ENCODE data around the gene WNK1. TPM values are rescaled to one million over a fixed set of nuclear protein-coding genes. Genes with fewer than 3 reads are reported as not detected.
A peak's percentile ranks its signal among the peaks of the same experiment; 100 is the strongest.
"Not testable (repeated sequence)": the region's sequence is repeated elsewhere in the genome, so short reads cannot be mapped to it uniquely, and the experiment has no call there.

WNK1 gene
- total RNA-seq (100 to 1,000 TPM in 8 of 9 donors, 10 to 100 TPM in 1; 80.4 to 315 (median 131) TPM), polyA plus RNA-seq (10 to 100 TPM; 14.2 to 88.9 (median 28.5) TPM)
- long read RNA-seq, donor 1, partial matches to known transcripts, result 0 of 4 reads
- long read RNA-seq, donor 1, other reads (novel, unspliced or antisense), result 0 of 4 reads
- long read RNA-seq, donor 2, partial matches to known transcripts, result 60 of 66 reads
- long read RNA-seq, donor 2, other reads (novel, unspliced or antisense), result 0 of 66 reads
- long read RNA-seq, donor 3, partial matches to known transcripts, result 5 of 9 reads
- long read RNA-seq, donor 3, other reads (novel, unspliced or antisense), result 0 of 9 reads
- long read RNA-seq, donor 4, partial matches to known transcripts, result 3 of 21 reads
- long read RNA-seq, donor 4, other reads (novel, unspliced or antisense), result 18 of 21 reads
- long read RNA-seq, donor 5, partial matches to known transcripts, result 3 of 17 reads
- long read RNA-seq, donor 5, other reads (novel, unspliced or antisense), result 14 of 17 reads
- long read RNA-seq, donor 6, partial matches to known transcripts, result 10 of 22 reads
- long read RNA-seq, donor 6, other reads (novel, unspliced or antisense), result 12 of 22 reads
- long read RNA-seq, donor 7, partial matches to known transcripts, result 15 of 19 reads
- long read RNA-seq, donor 7, other reads (novel, unspliced or antisense), result 0 of 19 reads
- long read RNA-seq, donor 8, partial matches to known transcripts, result 16 of 19 reads
- long read RNA-seq, donor 8, other reads (novel, unspliced or antisense), result 0 of 19 reads
- long read RNA-seq, donor 9, partial matches to known transcripts, result 8 of 13 reads
- long read RNA-seq, donor 9, other reads (novel, unspliced or antisense), result 0 of 13 reads
- long read RNA-seq, donor 10, result 0 reads

DNA sequence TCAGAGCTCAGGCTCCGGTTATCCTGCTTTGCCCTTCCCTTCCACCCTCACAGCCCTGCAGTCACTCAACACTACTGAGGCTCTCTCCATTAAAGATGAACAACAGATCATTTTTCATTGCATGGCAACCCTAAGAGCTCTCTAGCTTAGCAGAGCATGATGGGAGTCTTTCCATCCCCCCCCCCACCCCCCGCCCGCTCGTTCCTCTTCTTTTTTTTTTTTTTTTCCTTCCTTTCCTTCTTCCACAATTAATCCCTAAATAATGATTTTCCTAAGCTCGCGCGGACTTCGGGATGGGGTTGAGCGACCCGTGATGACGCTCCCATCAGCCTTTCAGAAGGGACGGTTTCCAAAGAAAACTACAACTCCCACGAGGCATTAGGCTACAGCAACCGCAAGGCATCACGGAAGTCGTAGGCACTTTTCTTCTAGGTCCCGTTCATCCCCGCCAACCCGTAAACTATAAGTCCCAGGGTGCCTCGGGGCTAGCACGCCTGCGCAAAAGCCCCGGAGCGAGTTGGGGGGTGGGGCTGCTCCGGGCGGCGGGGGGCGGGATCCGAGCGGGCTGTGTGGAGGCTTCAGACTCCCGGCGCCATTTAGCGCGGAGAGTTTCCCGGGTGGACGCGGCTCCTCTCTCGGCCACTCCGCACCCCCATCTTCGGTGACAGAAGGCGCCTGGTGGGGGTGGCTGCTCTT, at the start of gene WNK1:
Gene WNK1, plus strand, starts transcription at position 581 of the 696 bp plus-strand sequence. CDS start 987 bp downstream, outside the sequence.
- peak within 1 kb of the TSS; percentile 70 to 90 (median 80) for H3K4me3 ChIP-seq
- 0% methylated on average over 19 to 41 of the region's 41 CpGs for WGBS, 4 donors
- peak within 1 kb of the TSS; percentile 92 to 98 (median 95) for H3K27ac ChIP-seq
- peaks cover 21 to 47% of the 10 kb centered on the region in 2 donors for H3K4me1 ChIP-seq (replicated peaks in 1 of 2)
- intact Hi-C loops (cut with DNase I), result loop anchor here (5.0 to 10.0 kb wide), 5 partner anchors 63 to 203 kb away; no protein-coding TSS in a partner anchor
- peak; percentile 96 to 99 (median 98) for DNase-seq
- no peaks in the 10 kb centered on the region for H3K27me3 ChIP-seq
- H3K9me3 ChIP-seq (replicated peaks in 1 of 3), result no peaks in the 10 kb centered on the region
- TF ChIP-seq POLR2A (IDR thresholded peaks at IDR 0.05), result peak; percentile 73 to 84
- TF ChIP-seq, protein P1, sequence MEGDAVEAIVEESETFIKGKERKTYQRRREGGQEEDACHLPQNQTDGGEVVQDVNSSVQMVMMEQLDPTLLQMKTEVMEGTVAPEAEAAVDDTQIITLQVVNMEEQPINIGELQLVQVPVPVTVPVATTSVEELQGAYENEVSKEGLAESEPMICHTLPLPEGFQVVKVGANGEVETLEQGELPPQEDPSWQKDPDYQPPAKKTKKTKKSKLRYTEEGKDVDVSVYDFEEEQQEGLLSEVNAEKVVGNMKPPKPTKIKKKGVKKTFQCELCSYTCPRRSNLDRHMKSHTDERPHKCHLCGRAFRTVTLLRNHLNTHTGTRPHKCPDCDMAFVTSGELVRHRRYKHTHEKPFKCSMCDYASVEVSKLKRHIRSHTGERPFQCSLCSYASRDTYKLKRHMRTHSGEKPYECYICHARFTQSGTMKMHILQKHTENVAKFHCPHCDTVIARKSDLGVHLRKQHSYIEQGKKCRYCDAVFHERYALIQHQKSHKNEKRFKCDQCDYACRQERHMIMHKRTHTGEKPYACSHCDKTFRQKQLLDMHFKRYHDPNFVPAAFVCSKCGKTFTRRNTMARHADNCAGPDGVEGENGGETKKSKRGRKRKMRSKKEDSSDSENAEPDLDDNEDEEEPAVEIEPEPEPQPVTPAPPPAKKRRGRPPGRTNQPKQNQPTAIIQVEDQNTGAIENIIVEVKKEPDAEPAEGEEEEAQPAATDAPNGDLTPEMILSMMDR (IDR thresholded peaks at IDR 0.05), result no peak
- H3K36me3 ChIP-seq (replicated peaks in 1 of 2), result no peaks in the 10 kb centered on the region

DNA sequence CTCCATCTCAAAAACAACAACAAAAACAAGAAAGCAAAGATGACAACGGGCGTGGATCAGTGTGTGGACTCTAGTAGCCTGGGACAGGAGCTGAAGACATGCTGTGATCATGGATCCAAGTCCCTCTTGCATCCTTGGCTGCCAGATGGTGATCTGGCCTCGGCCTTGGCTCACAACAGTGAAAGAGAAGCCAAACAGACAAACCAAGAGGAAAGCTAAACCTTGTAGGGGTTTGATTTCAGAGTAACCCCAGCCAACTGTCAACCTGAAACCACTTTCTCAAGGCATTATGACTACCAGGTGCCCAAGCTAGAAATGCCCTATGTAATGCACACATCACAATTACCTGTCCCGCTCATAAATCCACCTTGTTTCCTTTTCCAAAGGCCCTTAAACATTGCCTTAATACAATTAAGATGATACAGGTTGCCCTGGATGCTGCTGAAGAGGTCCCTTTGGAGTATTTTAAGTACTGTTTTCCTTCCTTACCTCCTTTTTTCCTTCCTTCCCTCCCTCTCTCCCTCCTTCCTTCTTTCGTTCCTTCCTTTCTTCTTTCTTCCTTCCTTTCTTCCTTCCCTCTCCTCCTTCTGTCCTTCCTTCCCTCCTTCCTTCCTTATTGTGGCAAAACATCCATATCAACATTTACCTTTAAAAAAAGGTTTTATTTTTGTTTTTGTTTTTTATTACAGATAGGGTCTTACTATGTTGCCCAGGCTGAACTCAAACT, 47.7 kb upstream of the WNK1 start:
- H3K4me3 ChIP-seq, result no peak overlapping the region
- peak in 2 of 7 donors; percentile 12 to 18 for DNase-seq
- no peaks in the 10 kb centered on the region for H3K27me3 ChIP-seq
- no peaks in the 10 kb centered on the region for H3K9me3 ChIP-seq (replicated peaks in 1 of 3)
- 79 to 86% (median 83%) methylated on average over 5 of the region's 5 CpGs for WGBS, 4 donors
- H3K4me1 ChIP-seq (replicated peaks in 1 of 2), result no peaks in the 10 kb centered on the region
- H3K27ac ChIP-seq, result no peak overlapping the region
- intact Hi-C loops (cut with DNase I), result no loop called here
- TF ChIP-seq POLR2A (IDR thresholded peaks at IDR 0.05), result no peak
- TF ChIP-seq, protein P1 (IDR thresholded peaks at IDR 0.05), result no peak
- no peaks in the 10 kb centered on the region for H3K36me3 ChIP-seq (replicated peaks in 1 of 2)

DNA sequence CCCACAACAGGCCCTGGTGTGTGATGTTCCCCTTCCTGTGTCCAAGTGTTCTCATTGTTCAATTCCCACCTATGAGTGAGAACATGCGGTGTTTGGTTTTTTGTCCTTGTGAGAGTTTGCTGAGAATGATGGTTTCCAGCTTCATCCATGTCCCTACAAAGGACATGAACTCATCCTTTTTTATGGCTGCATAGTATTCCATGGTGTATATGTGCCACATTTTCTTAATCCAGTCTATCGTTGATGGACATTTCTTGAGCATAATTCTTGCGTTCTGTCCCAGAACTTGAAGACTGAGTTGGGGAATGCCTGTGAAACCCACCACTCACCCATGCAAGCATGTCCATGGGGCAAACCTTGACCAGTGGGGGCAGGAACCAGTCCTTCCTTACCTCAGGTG, 44.3 kb upstream of the WNK1 start:
- WGBS, 4 donors, result 35 to 93% (median 76%) methylated on average over 2 to 3 of the region's 3 CpGs
- H3K27me3 ChIP-seq; H3K27ac ChIP-seq; H3K36me3 ChIP-seq (replicated peaks in 1 of 2); H3K4me1 ChIP-seq (replicated peaks in 1 of 2); H3K9me3 ChIP-seq (replicated peaks in 1 of 3); DNase-seq; intact Hi-C loops (cut with DNase I); H3K4me3 ChIP-seq: not testable (repeated sequence)

DNA sequence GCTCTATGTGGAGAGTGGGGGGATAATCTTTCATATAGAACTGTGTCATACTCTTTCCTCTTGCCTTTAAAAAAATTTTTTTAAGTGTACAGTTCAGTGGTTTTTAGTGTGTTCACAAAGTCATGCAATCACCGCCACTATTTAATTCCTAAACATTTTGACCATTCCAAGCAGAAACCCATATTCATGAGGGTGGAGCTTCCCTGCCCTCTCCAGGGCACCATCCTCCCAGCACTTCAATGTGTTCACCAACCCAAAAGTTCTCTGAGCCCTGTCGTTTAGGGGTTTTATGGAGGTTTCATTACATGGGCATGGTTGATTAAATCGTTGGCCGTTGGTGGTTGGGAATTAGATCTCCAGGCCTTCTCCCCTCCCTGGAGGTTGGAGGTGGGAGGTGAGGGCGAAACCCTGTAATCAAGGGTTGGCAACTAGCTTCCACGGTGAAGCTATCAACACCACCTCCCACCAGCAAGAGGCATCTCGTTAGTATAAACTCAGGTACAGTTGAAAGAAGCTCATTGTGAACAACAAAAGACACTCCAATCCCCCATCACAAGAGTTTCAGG, 42.8 kb upstream of the WNK1 start:
- Histone ChIP-seq H3K9me3 (replicated peaks in 1 of 3) (no peaks in the 10 kb centered on the region), H3K36me3 (replicated peaks in 1 of 2) (no peaks in the 10 kb centered on the region), H3K4me1 (replicated peaks in 1 of 2) (no peaks in the 10 kb centered on the region), H3K27ac (no peak overlapping the region), H3K4me3 (no peak overlapping the region), H3K27me3 (no peaks in the 10 kb centered on the region)
- TF ChIP-seq, protein P1 (IDR thresholded peaks at IDR 0.05), result no peak
- no peak for TF ChIP-seq POLR2A (IDR thresholded peaks at IDR 0.05)
- 81 to 87% (median 86%) methylated on average over 7 of the region's 7 CpGs for WGBS, 4 donors
- DNase-seq, result no peak
- intact Hi-C loops (cut with DNase I), result no loop called here

Measured in adrenal gland (tissue), 19 donors.